ENCODE measurements around the gene NR3C1. TPM values are rescaled to one million over a fixed set of nuclear protein-coding genes. Genes with fewer than 3 reads are reported as not detected.

NR3C1 gene
- total RNA-seq, 2 experiments from 2014 or later, result 52.7 to 55.6 TPM

- Mint-ChIP-seq H3K27me3 (no peaks in the 10 kb centered on the region), H3K4me3 (no peak overlapping the region), H3K9me3 (no peaks in the 10 kb centered on the region), H3K36me3 (ENCODE audit: low read depth) (peaks cover 13% of the 10 kb centered on the region), H3K4me1 (ENCODE audit: low read depth) (peaks cover 48% of the 10 kb centered on the region), H3K27ac (peak overlapping the region; percentile 21)
- POLR2A ChIA-PET, result no interaction called here
- CTCF ChIA-PET, result no interaction called here
- intact Hi-C loops (cut with micrococcal nuclease), result no loop called here
- TF ChIP-seq, protein P1, sequence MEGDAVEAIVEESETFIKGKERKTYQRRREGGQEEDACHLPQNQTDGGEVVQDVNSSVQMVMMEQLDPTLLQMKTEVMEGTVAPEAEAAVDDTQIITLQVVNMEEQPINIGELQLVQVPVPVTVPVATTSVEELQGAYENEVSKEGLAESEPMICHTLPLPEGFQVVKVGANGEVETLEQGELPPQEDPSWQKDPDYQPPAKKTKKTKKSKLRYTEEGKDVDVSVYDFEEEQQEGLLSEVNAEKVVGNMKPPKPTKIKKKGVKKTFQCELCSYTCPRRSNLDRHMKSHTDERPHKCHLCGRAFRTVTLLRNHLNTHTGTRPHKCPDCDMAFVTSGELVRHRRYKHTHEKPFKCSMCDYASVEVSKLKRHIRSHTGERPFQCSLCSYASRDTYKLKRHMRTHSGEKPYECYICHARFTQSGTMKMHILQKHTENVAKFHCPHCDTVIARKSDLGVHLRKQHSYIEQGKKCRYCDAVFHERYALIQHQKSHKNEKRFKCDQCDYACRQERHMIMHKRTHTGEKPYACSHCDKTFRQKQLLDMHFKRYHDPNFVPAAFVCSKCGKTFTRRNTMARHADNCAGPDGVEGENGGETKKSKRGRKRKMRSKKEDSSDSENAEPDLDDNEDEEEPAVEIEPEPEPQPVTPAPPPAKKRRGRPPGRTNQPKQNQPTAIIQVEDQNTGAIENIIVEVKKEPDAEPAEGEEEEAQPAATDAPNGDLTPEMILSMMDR (IDR thresholded peaks at IDR 0.05), result no peak
- DNase-seq (no peak), ATAC-seq (no peak)
Measured at GRCh38 chr5:143347046-143347445, 56.4 kb downstream of the NR3C1 start.

- peaks cover 54% of the 10 kb centered on the region for H3K4me1 Mint-ChIP-seq (ENCODE audit: low read depth)
- H3K9me3 Mint-ChIP-seq, result peaks cover 4% of the 10 kb centered on the region
- ChIA-PET CTCF (interaction anchor here (1.0 to 1.6 kb wide), 3 partner anchors 8 to 58 kb away, joined by 3 to 5 read pairs (median 3); no protein-coding TSS in a partner anchor), POLR2A (no interaction called here)
- no peak for ATAC-seq
- DNase-seq, result no peak
- H3K4me3 Mint-ChIP-seq, result no peak overlapping the region
- H3K27ac Mint-ChIP-seq, result no peak overlapping the region
- H3K27me3 Mint-ChIP-seq, result no peaks in the 10 kb centered on the region
- TF ChIP-seq, protein P1 (IDR thresholded peaks at IDR 0.05), result no peak
- peaks cover 21% of the 10 kb centered on the region for H3K36me3 Mint-ChIP-seq (ENCODE audit: low read depth)
- intact Hi-C loops (cut with micrococcal nuclease), result no loop called here
Measured at GRCh38 chr5:143345671-143346440, 57.6 kb downstream of the NR3C1 start.

DNA sequence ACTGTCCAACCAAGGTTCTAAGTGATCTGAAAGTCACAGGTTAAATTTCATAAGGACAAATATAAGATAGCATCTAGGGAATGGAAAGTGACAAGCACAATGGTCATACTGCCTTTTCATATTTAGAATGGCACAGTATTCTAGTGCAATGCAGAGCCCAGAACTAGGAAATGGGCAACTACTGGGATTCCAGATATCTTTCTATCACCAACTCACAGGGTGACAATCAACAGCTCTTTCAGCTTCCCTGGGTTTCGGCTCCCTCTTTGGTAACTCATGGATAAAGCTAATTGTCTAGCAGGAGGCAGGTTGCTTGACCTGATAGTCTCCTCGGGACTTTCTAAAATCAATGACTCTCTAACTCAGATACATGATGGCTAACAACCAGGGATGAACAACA lies 60.4 kb downstream of the NR3C1 start:
- H3K4me1 Mint-ChIP-seq (ENCODE audit: low read depth), result peaks cover 65% of the 10 kb centered on the region
- POLR2A ChIA-PET, result no interaction called here
- TF ChIP-seq, protein P1 (IDR thresholded peaks at IDR 0.05), result no peak
- H3K27me3 Mint-ChIP-seq, result no peaks in the 10 kb centered on the region
- peaks cover 32% of the 10 kb centered on the region for H3K36me3 Mint-ChIP-seq (ENCODE audit: low read depth)
- H3K9me3 Mint-ChIP-seq, result peaks cover 5% of the 10 kb centered on the region
- peak overlapping the region; percentile 61 for H3K27ac Mint-ChIP-seq
- CTCF ChIA-PET, result interaction anchor here (1.0 kb wide), 1 partner anchor 9 kb away, joined by 3 read pairs; no protein-coding TSS in a partner anchor
- H3K4me3 Mint-ChIP-seq, result no peak overlapping the region
- DNase-seq, result no peak
- intact Hi-C loops (cut with micrococcal nuclease), result no loop called here
- ATAC-seq, result no peak

DNA sequence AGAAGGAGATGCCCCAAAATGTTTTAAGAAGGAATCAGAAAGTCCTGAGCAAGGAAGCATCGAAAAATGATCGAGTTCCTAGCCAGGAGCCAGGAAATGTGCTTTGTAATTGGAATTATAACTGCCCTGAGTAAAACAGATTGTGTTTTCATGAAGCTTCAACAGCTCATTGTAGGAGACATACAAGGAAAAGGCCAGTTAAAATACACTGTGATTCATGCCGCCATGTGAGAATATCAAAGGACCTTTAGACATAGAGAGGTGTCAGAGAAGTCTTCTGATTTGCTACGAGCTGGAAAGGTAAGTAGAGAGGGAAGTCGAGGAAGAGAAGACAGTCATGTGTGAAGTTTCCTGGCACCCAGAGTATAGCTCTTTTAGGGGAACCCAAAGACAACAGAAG lies 60.9 kb downstream of the NR3C1 start:
- Mint-ChIP-seq H3K4me1 (ENCODE audit: low read depth) (peaks cover 61% of the 10 kb centered on the region), H3K9me3 (peaks cover 5% of the 10 kb centered on the region), H3K36me3 (ENCODE audit: low read depth) (peaks cover 28% of the 10 kb centered on the region), H3K27me3 (no peaks in the 10 kb centered on the region), H3K4me3 (no peak overlapping the region), H3K27ac (peak overlapping the region; percentile 61)
- TF ChIP-seq, protein P1 (IDR thresholded peaks at IDR 0.05), result no peak
- no peak for ATAC-seq
- DNase-seq, result no peak
- POLR2A ChIA-PET, result no interaction called here
- CTCF ChIA-PET, result interaction anchor here (1.0 kb wide), 1 partner anchor 9 kb away, joined by 3 read pairs; no protein-coding TSS in a partner anchor
- intact Hi-C loops (cut with micrococcal nuclease), result no loop called here

- Mint-ChIP-seq H3K36me3 (ENCODE audit: low read depth) (peaks cover 28% of the 10 kb centered on the region), H3K4me1 (ENCODE audit: low read depth) (peaks cover 56% of the 10 kb centered on the region), H3K27ac (peak overlapping the region; percentile 61), H3K9me3 (peaks cover 5% of the 10 kb centered on the region), H3K27me3 (no peaks in the 10 kb centered on the region), H3K4me3 (no peak overlapping the region)
- TF ChIP-seq, protein P1 (IDR thresholded peaks at IDR 0.05), result no peak
- POLR2A ChIA-PET, result no interaction called here
- intact Hi-C loops (cut with micrococcal nuclease), result no loop called here
- CTCF ChIA-PET, result interaction anchor here (1.0 kb wide), 1 partner anchor 10 kb away, joined by 3 read pairs; no protein-coding TSS in a partner anchor
- no peak for DNase-seq
- ATAC-seq, result peak; percentile 82
Measured at GRCh38 chr5:143341807-143342570, 61.5 kb downstream of the NR3C1 start.
